ENCODE data around the gene GRB10.

DNA sequence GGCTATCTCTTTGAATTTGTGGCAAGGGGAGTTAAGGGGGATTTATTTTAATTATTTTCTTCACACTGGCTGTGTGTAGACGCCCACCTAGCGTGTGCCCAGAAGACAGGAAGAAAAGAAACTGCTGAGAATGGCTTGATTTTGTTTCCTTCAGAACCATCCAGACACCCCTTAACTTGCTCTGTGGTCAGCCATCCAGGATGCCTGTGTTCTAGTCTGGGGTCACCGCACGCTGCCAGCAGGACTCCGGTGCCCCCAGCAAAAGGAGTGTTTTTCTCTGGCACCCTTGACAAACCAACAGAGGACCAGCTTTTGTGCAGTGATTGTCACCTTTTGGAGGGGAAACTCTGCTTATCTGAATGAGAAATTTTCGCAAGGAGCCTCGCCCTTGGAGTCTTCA is 222.8 kb downstream of the GRB10 start:
- TF ChIP-seq POLR2A (IDR thresholded peaks at IDR 0.05; ENCODE audit: low read depth) (no peak), CTCF (IDR thresholded peaks at IDR 0.05) (no peak), EP300 (IDR thresholded peaks at IDR 0.05) (no peak), POLR2AphosphoS5 (IDR thresholded peaks at IDR 0.05) (no peak)
